A673 (cell line): Measurements from ENCODE around the gene HUS1.
"Not testable (repeated sequence)": the region's sequence is repeated elsewhere in the genome, so short reads cannot be mapped to it uniquely, and the experiment has no call there.

Experiments used
- CTCF ChIP-seq: fragments of 300-800, 200-600 bp; sonication (generic); conservative IDR thresholded peaks from 2 replicates; pipeline ENCODE4 v1.5.1; 2017; ENCODE audit warnings: low read depth, mild to moderate bottlenecking, antibody characterized with exemption, low read length, moderate library complexity, mixed read lengths
- EZH2 ChIP-seq: fragments of 200-600 bp; sonication (generic); IDR thresholded peaks from 2 replicates; pipeline ENCODE4 v1.6.1; 2017; ENCODE audit warnings: borderline replicate concordance, low read depth, mild to moderate bottlenecking, mixed read lengths, antibody characterized with exemption, low read length; ENCODE audit not compliant: poor library complexity, severe bottlenecking

DNA sequence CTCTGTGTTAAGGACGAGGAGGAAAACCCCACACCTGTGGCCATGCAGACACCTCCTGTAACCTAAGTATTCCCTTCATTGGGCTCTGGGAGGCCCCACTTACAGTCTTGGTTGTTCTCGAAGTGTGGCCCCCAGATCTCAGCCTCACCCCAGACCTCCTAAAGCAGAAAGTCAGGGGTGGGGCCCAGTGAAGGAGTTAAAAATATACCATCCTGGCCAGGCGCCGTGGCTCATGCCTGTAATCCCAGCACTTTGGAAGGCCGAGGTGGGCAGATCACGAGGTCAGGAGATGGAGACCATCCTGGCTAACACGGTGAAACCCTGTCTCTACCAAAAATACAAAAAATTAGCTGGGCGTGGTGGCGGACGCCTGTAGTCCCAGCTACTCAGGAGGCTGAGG is 36.8 kb downstream of the HUS1 start:
- not testable (repeated sequence) for TF ChIP-seq CTCF, EZH2
